Eye (tissue), 1 donor: Measurements from ENCODE around the gene CYTH4.
"Not testable (repeated sequence)": the region's sequence is repeated elsewhere in the genome, so short reads cannot be mapped to it uniquely, and the experiment has no call there.

Source experiments
- DNase-seq: peaks from one replicate; pipeline ENCODE4 v3.0.0-alpha.2; 2015

The CYTH4 gene

GRCh38 chr22:37249986-37250385 is 32.3 kb upstream of the CYTH4 start:
- no peak for DNase-seq

DNA sequence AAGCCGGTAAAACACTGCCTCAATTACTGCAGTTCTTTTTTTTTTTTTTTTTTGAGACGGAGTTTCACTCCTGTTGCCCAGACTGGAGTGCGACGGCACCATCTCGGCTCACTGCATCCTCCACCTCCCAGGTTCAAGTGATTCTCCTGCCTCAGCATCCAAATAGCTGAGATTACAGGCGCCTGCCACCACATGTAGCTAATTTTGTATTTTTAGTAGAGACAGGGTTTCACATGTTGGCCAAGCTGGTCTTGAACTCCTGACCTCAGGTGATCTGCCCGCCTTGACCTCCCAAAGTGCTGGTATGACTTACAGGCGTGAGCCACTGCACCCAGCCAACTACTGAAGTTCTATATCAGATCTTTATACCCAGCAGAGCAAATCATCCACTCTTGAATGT is 30.5 kb upstream of the CYTH4 start:
- not testable (repeated sequence) for DNase-seq

DNA sequence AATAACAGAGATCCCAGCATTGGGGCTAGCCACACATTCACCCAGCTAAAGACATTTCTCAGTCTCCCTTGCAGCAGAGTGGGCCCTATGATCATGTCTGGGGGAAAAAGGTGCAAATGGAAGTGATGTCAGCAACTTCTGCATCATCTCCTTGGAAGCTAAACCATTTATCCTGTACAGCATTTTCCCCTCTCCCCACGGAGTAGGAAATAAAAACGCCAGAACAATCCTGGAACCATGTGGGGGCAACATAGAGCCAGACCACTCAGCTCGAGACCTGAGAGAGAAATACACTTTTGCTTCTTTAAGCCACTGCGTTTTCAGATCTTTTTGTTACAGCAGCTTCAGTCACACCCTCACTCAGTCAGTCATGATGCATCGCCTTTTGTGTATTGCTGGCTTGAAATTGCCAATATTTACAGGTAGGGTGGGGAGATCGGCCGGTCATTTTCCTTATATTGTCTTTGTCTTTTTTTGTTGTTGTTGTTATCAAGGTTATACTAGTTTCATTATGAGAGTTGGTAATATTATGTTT is 29.1 kb upstream of the CYTH4 start:
- DNase-seq: peak; percentile 42

DNA sequence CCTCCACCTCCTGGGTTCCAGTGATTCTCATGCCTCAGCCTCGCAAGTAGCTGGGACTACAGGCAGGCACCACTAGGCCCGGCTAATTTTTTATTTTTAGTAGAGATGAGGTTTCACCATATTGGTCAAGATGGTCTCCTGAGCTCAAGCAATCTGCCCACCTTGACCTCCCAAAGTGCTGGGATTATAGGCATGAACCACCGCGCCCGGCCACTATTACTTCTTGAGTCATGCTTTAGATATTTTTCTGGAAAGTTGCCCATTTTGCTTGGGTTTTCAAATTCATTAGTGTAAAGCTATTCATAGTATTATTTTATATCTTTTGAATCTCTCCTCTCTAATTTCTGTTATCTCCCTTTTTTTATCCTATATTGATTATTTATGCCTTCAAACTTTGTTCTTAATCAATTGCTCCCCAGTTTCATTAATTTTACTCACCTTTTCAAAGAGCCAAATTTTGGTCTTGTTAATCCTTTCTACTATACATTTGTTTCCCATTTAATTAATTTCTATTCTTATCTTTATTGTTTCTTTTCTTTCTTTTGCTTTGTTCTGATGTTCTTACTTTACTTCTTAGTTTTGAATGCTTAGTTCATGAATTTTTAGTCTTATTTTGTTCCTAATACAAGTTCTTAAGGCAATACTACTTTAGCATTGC is 28.0 kb upstream of the CYTH4 start:
- no peak for DNase-seq

- DNase-seq: no peak
Measured at GRCh38 chr22:37254867-37255233, 27.5 kb upstream of the CYTH4 start.

DNA sequence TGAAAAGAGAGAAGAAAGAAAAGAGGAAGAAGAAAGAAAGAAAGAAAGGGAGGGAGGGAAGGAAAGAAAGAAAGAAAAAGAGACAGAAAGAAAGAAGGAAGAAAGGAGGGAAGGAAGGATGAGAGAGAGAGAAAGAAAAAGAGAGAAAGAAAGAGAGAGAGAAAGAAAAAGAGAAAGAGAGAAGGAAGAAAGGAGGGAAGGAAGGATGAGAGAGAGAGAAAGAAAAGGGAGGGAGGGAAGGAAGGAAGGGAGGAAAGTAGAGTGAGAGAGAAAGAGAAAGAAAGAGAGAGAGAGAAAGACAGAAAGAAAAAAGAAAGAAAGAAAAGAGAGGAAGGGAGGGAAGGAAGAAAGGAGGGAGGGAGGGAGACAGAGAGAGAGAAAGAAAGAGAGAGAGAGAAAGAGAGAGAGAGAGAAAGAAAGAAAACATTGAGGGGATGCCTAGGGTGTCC is 26.7 kb upstream of the CYTH4 start:
- no peak for DNase-seq

DNA sequence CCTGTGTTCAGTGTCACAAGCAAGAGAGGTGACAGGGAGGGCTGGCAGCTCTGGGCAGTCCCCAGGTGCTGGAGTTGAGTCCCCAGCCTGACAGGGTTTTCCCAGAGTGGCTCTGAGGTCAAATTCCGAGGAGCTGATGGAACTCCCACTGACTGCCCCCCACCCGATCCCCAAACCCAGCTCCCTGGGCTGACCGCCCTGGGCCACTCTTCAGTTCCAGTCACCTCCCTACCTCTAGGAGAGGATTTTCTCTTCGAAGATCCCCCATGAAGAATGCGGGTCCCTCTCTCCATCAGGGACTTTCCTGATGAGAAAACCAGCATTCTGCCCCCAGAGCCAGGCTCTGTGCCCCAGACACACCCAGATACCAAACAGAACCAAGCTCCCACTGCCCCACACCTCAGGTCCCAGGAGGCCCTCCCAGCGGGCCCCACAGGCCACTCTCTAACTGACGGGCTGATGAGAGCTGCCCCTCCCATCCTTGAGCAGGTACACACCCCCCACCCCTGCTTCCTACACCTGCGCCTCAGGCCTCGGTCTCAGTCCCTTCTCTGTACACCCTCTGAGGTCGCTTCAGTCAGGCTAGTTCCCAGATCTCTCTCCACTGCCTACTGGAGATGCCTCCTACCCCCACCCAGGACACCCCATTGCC is 26.1 kb upstream of the CYTH4 start:
- DNase-seq: no peak

- DNase-seq: no peak
Measured at GRCh38 chr22:37258005-37258752, 24.1 kb upstream of the CYTH4 start.

- DNase-seq: no peak
Measured at GRCh38 chr22:37258753-37259401, 23.4 kb upstream of the CYTH4 start.

DNA sequence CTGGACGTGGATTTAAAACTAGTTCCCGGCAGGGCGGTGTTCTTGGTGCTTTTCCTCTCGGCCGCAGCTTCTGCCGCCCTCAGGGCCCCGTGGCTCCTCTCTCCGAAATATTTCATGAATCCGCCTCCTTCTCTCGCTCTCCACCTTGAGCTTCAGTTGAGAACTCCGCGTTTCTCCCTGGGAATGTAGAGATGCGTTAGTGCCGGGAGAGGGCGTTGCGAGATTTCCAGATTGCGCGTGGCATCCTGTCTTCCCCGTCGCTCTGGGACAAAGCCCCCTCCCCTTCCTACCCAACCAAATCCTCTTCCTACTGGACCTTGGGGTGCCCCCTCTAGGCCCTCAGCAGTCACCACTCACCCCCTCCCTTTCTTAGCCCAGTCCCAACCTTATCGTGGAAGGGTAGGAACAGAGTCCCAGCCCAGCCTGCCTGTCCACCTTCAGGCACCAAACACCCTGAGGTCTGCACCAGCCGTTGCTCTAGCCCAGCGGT is 22.7 kb upstream of the CYTH4 start:
- peak; percentile 78 for DNase-seq

- DNase-seq: peak; percentile 61
Measured at GRCh38 chr22:37260155-37260795, 22.0 kb upstream of the CYTH4 start.

GRCh38 chr22:37260901-37261336 is 21.4 kb upstream of the CYTH4 start:
- peak; percentile 84 for DNase-seq

GRCh38 chr22:37262346-37262745 is 20.0 kb upstream of the CYTH4 start:
- DNase-seq: no peak

DNA sequence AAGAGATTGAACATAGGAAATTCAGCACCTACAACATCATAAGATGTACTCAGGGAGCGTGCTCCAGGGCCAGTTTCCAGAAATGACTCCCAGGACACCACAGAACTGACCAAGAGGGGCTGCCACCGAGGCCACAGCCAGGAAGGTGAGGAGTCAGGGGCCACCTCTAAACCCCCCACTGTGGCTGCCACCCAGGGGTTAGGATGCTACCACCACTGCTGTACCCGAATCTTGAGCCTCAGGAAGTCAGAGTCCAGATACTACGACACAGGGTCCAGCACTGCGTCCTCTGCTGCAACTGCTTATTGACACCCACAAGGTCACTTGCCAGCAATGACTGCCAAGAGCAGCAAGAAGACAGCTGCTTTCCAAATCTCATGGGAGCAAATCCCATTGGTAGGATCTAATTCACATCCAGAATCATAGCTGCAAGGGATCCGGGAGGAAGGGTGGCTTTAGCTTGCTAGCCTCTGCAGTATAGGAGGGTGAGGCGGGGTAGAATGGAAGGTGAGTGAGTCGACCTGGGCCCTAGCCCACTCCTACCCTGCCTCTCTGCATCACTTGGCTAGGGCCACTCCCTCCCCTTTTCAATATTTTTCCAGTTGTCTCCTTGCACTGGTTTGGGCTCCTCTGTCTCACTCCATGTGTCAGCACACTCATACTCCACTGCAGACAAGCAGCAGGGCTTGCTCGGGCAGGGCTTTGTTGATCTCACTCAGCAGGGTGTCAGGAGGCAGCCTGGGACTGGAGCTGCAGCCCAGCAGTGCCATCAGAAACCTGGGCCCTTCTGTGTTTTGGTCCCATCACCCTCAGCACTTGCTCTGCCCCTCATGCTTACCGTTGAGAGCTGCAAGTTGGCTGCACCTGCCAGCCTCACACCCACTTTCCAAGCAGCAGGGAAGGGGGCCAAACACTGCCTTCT is 18.1 kb upstream of the CYTH4 start:
- no peak for DNase-seq

GRCh38 chr22:37266581-37267134 is 15.7 kb upstream of the CYTH4 start:
- DNase-seq: no peak

DNA sequence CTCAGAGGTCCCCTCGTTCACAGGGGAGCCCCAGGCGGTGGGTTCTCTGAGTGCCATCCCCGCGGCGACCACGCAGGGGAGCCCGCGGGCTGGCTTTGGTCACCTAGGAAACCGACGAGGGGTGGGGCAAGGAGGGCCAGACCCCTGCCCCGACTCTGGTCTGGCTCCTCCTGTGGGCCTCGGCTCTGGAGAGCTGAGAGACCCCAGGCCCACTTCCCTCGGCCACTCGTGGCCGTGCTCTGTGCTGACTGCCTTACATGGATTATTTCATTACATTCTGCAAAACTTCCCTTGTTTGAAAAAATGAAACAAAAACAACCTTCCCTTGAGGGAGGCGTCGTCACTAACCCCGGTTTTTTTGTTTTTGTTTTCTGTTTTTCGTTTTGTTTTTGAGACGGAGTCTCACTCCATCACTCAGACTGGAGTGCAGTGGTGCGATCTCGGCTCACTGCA is 15.1 kb upstream of the CYTH4 start:
- DNase-seq: peak; percentile 72

GRCh38 chr22:37267661-37268413 is 14.5 kb upstream of the CYTH4 start:
- no peak for DNase-seq

DNA sequence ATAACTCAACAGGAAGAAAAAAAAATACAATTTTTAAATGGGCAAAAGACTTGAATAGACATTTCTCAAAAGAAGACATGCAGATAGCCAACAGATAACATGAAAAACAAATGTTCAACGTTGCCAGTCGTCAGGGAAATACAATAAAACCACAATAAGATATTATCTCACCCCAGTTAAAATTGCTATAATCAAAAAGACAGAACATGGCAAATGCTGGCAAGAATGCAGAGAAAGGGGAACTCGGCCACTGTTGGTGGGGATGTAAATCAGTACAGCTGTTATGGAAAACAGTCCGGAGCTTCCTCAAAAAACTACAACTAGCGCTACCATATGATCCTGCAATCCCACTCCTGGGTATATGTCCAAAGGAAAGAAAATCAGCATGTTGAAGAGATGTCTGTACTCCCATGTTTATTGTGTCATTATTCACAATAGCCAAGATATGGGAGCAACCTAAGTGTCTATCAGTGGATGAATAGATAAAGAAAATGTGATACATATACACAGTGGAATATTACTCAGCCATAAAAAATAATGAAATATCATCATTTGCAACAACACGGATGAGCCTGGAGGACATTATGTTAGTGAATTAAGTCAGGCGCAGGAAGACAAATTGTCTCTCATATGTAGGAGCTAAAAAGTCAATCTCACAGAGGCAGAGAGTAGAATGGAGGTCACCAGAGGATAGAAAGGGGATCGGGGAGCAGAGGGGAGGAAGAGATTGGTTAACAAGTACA is 12.2 kb upstream of the CYTH4 start:
- DNase-seq: no peak

GRCh38 chr22:37270928-37271650 is 11.2 kb upstream of the CYTH4 start:
- no peak for DNase-seq
